Psoas muscle (tissue), 8 donors: ENCODE data around the gene COQ9. TPM values are rescaled to one million over a fixed set of nuclear protein-coding genes. Genes with fewer than 3 reads are reported as not detected.

ENCODE experiments used
- ATAC-seq, 4 donors: fragments of 200-7000 bp; cut with Tn5 transposase; one replicate each; pipeline ENCODE4 v1.9.1; 2020; ENCODE audit warnings: moderate library complexity in 3 of 4, mild to moderate bottlenecking in 2 of 4
- DNase-seq, 2 donors: peaks; one replicate each; pipeline ENCODE4 v3.0.0-alpha.2; 2020
- H3K27ac ChIP-seq: fragments of 200-600 bp; one replicate; pipeline ENCODE4 v1.8.0; 2022
- H3K27me3 ChIP-seq, 3 donors: fragments of 200-600 bp in 1 of 3; one replicate each; pipeline versions ENCODE4 v1.6.1 to v1.8.0; 2013 to 2022; ENCODE audit warnings: low read length in 2 of 3, mild to moderate bottlenecking in 2 of 3, moderate library complexity in 1 of 3; ENCODE audit not compliant: insufficient read depth in 3 of 3
- H3K36me3 ChIP-seq, 2 donors: fragments of 200-600 bp in 1 of 2; one replicate each; pipeline versions ENCODE4 v1.6.1 to v1.8.0; 2013 to 2022; ENCODE audit warnings: low read depth in 1 of 2, mild to moderate bottlenecking in 1 of 2, moderate library complexity in 1 of 2; ENCODE audit not compliant: insufficient read depth in 1 of 2
- H3K4me1 ChIP-seq: fragments of 200-600 bp; one replicate; pipeline ENCODE4 v1.8.0; 2022
- H3K4me3 ChIP-seq: fragments of 200-600 bp; one replicate; pipeline ENCODE4 v1.8.0; 2022; ENCODE audit warnings: mild to moderate bottlenecking
- H3K9me3 ChIP-seq: fragments of 200-600 bp; one replicate; pipeline ENCODE4 v1.8.0; 2022
- CTCF ChIP-seq: fragments of 200-600 bp; IDR thresholded peaks from one replicate; pipeline ENCODE4 v1.8.0; 2022; ENCODE audit warnings: antibody characterized with exemption
- WGBS, 3 donors: extraction: QIAGEN DNeasy Blood & Tissue Kit; methylation state at CpG; one replicate each; pipeline versions ENCODE4 v1.1.6 to v1.1.7; 2013; 5-methylcytosine and 5-hydroxymethylcytosine counted together
- intact Hi-C, 2 donors: fragments of 100-400 bp; cut with DNase I; formaldehyde crosslinking; loops; one replicate each; pipeline versions ENCODE4 v1.11.0 to v1.14.2; 2022
- polyA plus RNA-seq, 3 donors: library from polyadenylated mRNA; stranded (reverse); fragments of 200-250 nt; gene quantifications; one replicate each; pipeline ENCODE4 v1.2.3, GENCODE V29; 2013
- total RNA-seq, 4 donors: library from RNA; stranded (reverse); fragmentation: NEBNext Ultra II Directional in 2 of 4; extraction: Animal tissue kit (Norgen Biotek cat#: 25700) in 2 of 4; gene quantifications; one replicate each; pipeline versions ENCODE4 v1.2.1 to v1.2.4, GENCODE V29; 2021 to 2023
- donor health status: healthy with polysubstance abuse.
- donor health status: DM: no; HTN: no; CAD: no; lungs with moderate emphysema.
- donor health status: Bipolar disorder and iron deficiency.
- donor health status: healthy.
- donor health status: DM: yes; HTN: yes; CAD: no.
- donor health status: DM: no; HTN: no; CAD: no.
- donor health status: DM: no; HTN: no; CAD: no.
- donor health status: DM: yes; HTN: yes; CAD: no.

The COQ9 gene
- total and polyA plus RNA-seq, 7 donors, result 85.0 to 184 (median 149) TPM

- H3K4me1 ChIP-seq, result peaks cover 12% of the 10 kb centered on the region
- no peak overlapping the region for H3K27ac ChIP-seq
- H3K36me3 ChIP-seq, result peaks cover 0 to 38% of the 10 kb centered on the region in 2 donors
- no peak overlapping the region for H3K4me3 ChIP-seq
- H3K27me3 ChIP-seq, result no peaks in the 10 kb centered on the region
- ATAC-seq, result no peak
- H3K9me3 ChIP-seq, result no peaks in the 10 kb centered on the region
- TF ChIP-seq CTCF, result no peak
- 79 to 83% (median 82%) methylated on average over 28 to 30 of the region's 30 CpGs for WGBS, 3 donors
- DNase-seq, result peak in 1 of 2 donors; percentile 45
- intact Hi-C loops, result loop anchor here in 1 of 2 donors (5.0 kb wide), 1 partner anchor 42 kb away; no protein-coding TSS in a partner anchor
These were observed 27.7 kb downstream of the COQ9 start for GRCh38 chr16:57474671-57475661.

GRCh38 chr16:57475711-57476339 is 28.5 kb downstream of the COQ9 start:
- WGBS, 3 donors, result 15 to 35% (median 16%) methylated on average over 12 of the region's 12 CpGs
- TF ChIP-seq CTCF, result peak; percentile 32
- peaks cover 6% of the 10 kb centered on the region for H3K4me1 ChIP-seq
- no peaks in the 10 kb centered on the region for H3K9me3 ChIP-seq
- ATAC-seq (peak in 3 of 4 donors; percentile 45 to 69 (median 61)), DNase-seq (peak in 1 of 2 donors; percentile 67)
- intact Hi-C loops, result loop anchor here in 1 of 2 donors (5.0 kb wide), 1 partner anchor 41 kb away; no protein-coding TSS in a partner anchor
- H3K27ac ChIP-seq, result no peak overlapping the region
- no peak overlapping the region for H3K4me3 ChIP-seq
- no peaks in the 10 kb centered on the region for H3K27me3 ChIP-seq
- peaks cover 0 to 30% of the 10 kb centered on the region in 2 donors for H3K36me3 ChIP-seq

- H3K4me3 ChIP-seq, result no peak overlapping the region
- 80 to 88% (median 88%) methylated on average over 6 of the region's 6 CpGs for WGBS, 3 donors
- intact Hi-C loops, result loop anchor here in 1 of 2 donors (5.0 kb wide), 1 partner anchor 41 kb away; no protein-coding TSS in a partner anchor
- peaks cover 0 to 20% of the 10 kb centered on the region in 2 donors for H3K36me3 ChIP-seq
- no peaks in the 10 kb centered on the region for H3K9me3 ChIP-seq
- DNase-seq (peak in 1 of 2 donors; percentile 21), ATAC-seq (no peak)
- H3K27me3 ChIP-seq, result no peaks in the 10 kb centered on the region
- no peak overlapping the region for H3K27ac ChIP-seq
- TF ChIP-seq CTCF, result no peak
- no peaks in the 10 kb centered on the region for H3K4me1 ChIP-seq
These were observed 29.5 kb downstream of the COQ9 start for GRCh38 chr16:57476546-57477410.

GRCh38 chr16:57477531-57478202 is 30.4 kb downstream of the COQ9 start:
- no peaks in the 10 kb centered on the region for H3K27me3 ChIP-seq
- no peak overlapping the region for H3K27ac ChIP-seq
- DNase-seq, result peak in 1 of 2 donors; percentile 35
- no peak overlapping the region for H3K4me3 ChIP-seq
- ATAC-seq, result no peak
- TF ChIP-seq CTCF, result no peak
- H3K36me3 ChIP-seq, result peaks cover 0 to 13% of the 10 kb centered on the region in 2 donors
- H3K4me1 ChIP-seq, result no peaks in the 10 kb centered on the region
- H3K9me3 ChIP-seq, result no peaks in the 10 kb centered on the region
- intact Hi-C loops, result loop anchor here in 1 of 2 donors (5.0 kb wide), 1 partner anchor 40 kb away; no protein-coding TSS in a partner anchor
- 68 to 76% (median 73%) methylated on average over 9 of the region's 9 CpGs for WGBS, 3 donors
